ENCODE measurements around the gene AFF3.

Gene AFF3

GRCh38 chr2:100042562-100042961 is 99.8 kb downstream of the AFF3 start:
- DNase-seq (ENCODE audit: low read depth, low spot score) = no peak

GRCh38 chr2:100041946-100042345 is 100.4 kb downstream of the AFF3 start:
- peak; percentile 20 for DNase-seq (ENCODE audit: low read depth, low spot score)

DNA sequence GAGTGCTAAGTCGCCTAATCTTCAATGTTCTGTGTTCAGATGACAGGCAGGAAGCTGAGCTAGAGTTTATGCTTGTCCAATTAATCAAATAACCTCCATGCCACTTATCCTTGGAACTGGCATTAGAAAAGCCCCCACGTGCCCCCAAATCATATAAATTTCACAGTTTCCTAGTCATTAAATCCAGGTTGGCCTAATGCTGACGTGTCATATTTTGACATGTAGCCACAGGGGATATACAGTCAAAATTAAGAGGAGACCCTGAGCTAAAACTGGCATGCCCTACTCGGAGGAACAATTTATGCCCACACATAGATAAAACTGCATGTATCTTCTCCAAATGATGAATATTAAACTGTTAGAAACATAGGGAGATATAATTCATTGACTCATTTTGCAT is 101.0 kb downstream of the AFF3 start:
- DNase-seq (ENCODE audit: low read depth, low spot score) = no peak

DNA sequence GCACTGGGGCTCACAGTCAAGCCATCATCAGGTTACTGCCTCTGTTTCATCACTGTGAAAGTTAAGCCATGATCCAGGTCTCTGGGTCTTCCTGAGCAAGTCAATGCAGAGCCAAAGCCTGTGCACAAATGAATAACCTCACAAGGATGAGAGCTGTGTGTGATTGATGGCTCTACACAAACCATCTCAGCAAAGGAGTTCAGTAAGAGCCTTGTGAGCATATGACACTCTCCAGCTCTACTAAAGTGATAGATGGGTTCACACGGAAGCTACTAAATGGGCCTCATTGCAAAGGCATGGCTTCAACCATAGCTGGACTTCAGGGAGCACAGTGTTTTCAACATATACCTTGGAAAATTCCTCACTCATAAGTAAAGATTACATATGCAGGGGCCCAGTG is 101.5 kb downstream of the AFF3 start:
- no peak for DNase-seq (ENCODE audit: low read depth, low spot score)

- no peak for DNase-seq (ENCODE audit: low read depth, low spot score)
These were observed 103.0 kb downstream of the AFF3 start for GRCh38 chr2:100039291-100039980.

DNA sequence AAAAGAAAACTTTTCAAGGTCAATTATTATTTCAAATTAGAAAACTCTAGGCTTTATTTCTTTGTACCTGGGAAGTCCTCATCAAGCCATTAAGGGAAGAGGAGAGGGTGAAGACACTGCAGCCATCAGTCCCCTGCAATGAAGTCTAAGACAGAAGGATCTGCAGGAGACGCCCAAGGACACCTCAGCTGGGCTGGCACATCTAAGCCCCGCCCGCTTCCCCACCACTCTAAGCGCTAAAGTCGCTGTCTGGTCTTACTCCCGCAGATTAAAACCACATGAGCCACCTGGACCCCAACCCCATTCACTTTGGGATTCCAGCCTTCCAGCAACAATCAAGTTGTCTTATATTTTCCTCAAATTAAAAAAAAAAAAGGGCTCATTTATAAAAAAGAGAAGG is 104.4 kb downstream of the AFF3 start:
- no peak for DNase-seq (ENCODE audit: low read depth, low spot score)

DNA sequence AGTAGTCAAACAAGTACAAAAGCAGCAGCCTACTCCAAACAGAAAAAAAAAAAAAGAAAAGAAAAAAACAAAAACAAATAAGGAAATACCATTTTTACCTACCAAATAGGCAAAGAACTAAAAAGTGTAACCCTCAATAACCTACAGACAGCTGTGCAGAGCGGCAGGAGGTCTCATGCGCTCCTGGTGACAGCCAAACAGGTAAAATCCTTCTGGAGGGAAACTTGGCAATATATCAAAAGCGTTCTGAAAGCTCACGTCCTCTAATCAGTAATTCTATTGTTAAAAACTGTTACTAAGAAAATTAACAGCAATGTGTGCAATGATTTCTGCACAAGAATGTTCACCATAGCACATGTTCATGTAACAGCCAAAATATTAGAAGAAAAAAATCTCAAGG is 105.6 kb downstream of the AFF3 start:
- no peak for DNase-seq (ENCODE audit: low read depth, low spot score)

DNA sequence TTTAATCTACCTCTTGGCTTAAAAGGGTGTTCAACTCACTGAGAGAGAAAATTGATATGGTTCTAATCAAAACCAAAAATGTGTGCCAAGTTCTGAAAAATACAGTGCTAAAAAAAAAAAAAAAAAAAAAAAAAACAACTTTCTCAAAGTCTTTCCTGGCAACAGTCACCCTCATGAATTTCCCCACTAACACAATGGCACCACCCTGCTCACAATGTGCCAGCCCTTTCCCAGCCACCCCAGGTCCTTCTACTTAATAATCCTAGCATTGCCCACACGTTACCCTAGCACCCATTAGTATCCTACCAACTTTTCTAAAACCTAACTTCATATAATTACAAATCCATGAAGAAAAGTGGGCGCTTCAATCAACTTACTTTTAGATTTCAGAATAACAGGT is 106.4 kb downstream of the AFF3 start:
- no peak for DNase-seq (ENCODE audit: low read depth, low spot score)

DNA sequence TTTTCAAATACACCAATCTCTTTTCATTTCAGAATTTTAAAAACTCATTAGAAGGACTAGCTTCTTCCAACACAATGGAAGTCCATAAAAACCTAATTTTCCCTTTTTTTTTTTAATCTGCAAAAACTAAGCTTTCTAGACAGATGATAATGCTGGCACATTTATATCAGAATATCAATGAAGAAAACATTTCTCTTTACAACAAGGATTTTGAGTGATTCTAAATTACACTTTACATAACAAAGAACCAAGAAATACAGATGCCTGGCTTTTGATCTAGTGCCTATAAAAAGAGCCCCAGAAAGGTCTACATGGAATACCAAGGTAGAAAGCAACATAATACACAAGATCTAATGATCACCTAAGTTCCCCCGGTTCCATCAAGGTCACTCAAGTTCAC is 108.0 kb downstream of the AFF3 start:
- DNase-seq (ENCODE audit: low read depth, low spot score) = no peak

GRCh38 chr2:100033976-100034375 is 108.4 kb downstream of the AFF3 start:
- DNase-seq (ENCODE audit: low read depth, low spot score) = no peak

GRCh38 chr2:100031604-100032003 is 110.8 kb downstream of the AFF3 start:
- no peak for DNase-seq (ENCODE audit: low read depth, low spot score)

- no peak for DNase-seq (ENCODE audit: low read depth, low spot score)
These were observed 112.9 kb downstream of the AFF3 start for GRCh38 chr2:100029460-100029859.

DNA sequence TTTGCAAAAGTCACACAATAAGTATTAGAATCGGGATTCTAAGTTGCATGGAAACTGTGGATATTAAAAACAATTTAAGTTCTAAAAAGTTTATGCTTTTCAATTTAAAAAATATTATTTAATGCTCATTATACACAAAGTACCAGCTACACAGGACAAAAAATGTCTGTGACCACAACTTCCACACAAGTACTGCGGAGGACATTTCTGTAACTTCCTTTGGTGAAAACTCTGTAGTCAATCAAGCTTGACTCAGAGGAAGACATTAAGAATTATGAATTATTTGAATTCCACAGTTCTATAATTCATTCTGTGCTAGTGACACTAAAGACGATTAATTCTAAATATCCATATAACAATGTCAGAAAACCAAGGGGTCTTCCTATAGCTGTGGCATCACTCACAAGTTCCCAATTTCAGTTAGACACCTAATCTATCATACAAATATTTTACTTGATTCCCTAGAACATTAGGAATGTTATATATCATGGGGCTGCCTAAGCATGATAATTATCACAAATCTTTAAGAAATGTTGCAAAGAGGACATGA is 120.5 kb downstream of the AFF3 start:
- DNase-seq (ENCODE audit: low read depth, low spot score) = no peak

- no peak for DNase-seq (ENCODE audit: low read depth, low spot score)
These were observed 122.9 kb downstream of the AFF3 start for GRCh38 chr2:100019499-100019898.

GRCh38 chr2:100018341-100019193 is 123.8 kb downstream of the AFF3 start:
- DNase-seq (ENCODE audit: low read depth, low spot score) = no peak

DNA sequence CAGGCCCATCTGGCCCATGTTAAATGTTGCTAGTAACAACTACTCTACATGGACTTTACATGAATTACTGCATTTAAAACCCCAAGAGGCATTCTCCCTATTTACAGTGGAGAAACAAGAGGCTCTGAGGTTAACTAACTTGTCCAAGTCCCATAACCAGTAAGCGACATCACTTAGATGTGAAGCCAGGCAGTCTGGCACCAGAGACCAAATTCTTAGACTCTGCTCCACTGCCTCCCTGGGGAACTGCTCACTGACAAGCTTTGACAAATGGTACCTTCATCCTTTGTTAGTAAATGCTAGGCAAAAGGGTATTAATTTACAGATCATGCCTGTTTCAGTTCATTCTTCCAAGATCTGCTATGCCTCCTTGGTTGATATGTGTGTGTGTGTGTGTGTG is 124.8 kb downstream of the AFF3 start:
- no peak for DNase-seq (ENCODE audit: low read depth, low spot score)

- no peak for DNase-seq (ENCODE audit: low read depth, low spot score)
These were observed 125.6 kb downstream of the AFF3 start for GRCh38 chr2:100016756-100017155.

- DNase-seq (ENCODE audit: low read depth, low spot score) = no peak
These were observed 126.5 kb downstream of the AFF3 start for GRCh38 chr2:100015849-100016248.

DNA sequence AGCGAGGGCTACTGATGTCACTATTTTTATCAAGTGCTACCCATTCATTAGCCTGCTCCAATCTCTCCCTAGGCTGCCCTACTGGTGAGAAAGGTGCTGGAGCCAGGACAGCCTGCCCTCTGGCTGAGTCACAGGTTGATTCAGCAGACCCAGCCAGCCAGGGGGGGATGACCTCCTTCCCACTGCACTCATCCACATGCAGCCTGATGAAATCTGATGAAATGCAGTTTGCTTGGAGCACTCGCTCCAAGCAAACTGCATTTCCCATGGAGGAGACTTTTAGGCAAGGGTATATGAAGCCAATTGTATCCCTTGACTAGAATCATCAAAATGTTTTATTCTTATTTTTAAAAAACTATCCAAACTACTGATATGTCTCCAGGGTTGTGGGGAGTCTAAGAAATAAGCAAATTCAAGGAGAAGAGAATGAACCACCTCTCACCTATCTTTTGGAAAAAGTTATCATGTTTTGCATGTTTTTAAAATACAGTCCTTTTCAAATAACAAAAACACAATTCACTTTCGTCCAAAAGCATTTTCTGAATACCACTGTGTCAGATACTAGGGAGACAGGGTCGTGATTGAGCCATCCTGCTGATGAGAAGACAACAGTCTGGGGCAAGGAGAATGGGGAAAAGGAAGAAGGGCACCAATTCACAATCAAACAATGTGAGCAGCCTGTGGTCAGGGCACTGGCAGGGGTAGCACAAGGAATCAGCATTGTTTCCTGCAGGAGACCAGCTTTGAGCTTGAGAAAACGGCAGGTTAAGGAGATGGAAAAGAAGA is 128.3 kb downstream of the AFF3 start:
- DNase-seq (ENCODE audit: low read depth, low spot score) = peak; percentile 6

- DNase-seq (ENCODE audit: low read depth, low spot score) = no peak
These were observed 129.8 kb downstream of the AFF3 start for GRCh38 chr2:100012561-100012960.

- no peak for DNase-seq (ENCODE audit: low read depth, low spot score)
These were observed 131.1 kb downstream of the AFF3 start for GRCh38 chr2:100011272-100011731.

GRCh38 chr2:100010606-100011005 is 131.8 kb downstream of the AFF3 start:
- DNase-seq (ENCODE audit: low read depth, low spot score) = no peak
